ENCODE measurements around the gene CHRND. TPM values are rescaled to one million over a fixed set of nuclear protein-coding genes. Genes with fewer than 3 reads are reported as not detected.

Gene CHRND
- total RNA-seq, 1 donor from 2014 or later: not detected

DNA sequence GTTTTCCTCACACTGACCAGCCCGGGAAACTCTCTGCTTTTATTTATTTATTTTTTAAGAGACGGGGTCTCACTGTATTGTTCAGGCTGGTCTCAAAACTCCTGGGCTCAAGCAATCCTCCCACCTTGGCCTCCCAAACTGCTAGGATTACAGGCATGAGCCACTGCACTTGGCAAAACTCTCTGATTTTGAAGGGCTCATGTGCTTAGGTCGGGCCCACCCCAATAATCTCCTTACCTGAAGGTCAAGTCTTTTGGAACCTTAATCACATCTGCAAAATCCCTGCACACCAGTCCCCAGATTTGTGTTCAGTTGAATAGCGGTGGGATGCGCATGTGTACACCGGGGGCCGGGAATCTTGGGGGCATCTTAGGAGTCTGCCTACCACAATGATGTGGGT lies 30.7 kb upstream of the CHRND start:
- no peak overlapping the region for H3K4me3 Mint-ChIP-seq (ENCODE audit: unreplicated experiment)
- no peaks in the 10 kb centered on the region for H3K4me1 Mint-ChIP-seq (ENCODE audit: unreplicated experiment)
- H3K27ac Mint-ChIP-seq (ENCODE audit: unreplicated experiment): no peak overlapping the region
- H3K36me3 Mint-ChIP-seq (ENCODE audit: low read depth, unreplicated experiment): no peaks in the 10 kb centered on the region
- no peak for TF ChIP-seq CTCF (IDR thresholded peaks at IDR 0.05; ENCODE audit: unreplicated experiment)
- DNase-seq (ENCODE audit: low spot score): no peak
- no peaks in the 10 kb centered on the region for H3K9me3 Mint-ChIP-seq (ENCODE audit: unreplicated experiment)
- H3K27me3 Mint-ChIP-seq (ENCODE audit: unreplicated experiment): peaks cover 8% of the 10 kb centered on the region

- DNase-seq (ENCODE audit: low spot score): no peak
- H3K4me1 Mint-ChIP-seq (ENCODE audit: unreplicated experiment): no peaks in the 10 kb centered on the region
- H3K4me3 Mint-ChIP-seq (ENCODE audit: unreplicated experiment): no peak overlapping the region
- no peaks in the 10 kb centered on the region for H3K36me3 Mint-ChIP-seq (ENCODE audit: low read depth, unreplicated experiment)
- no peak overlapping the region for H3K27ac Mint-ChIP-seq (ENCODE audit: unreplicated experiment)
- no peaks in the 10 kb centered on the region for H3K9me3 Mint-ChIP-seq (ENCODE audit: unreplicated experiment)
- H3K27me3 Mint-ChIP-seq (ENCODE audit: unreplicated experiment): peaks cover 10% of the 10 kb centered on the region
- no peak for TF ChIP-seq CTCF (IDR thresholded peaks at IDR 0.05; ENCODE audit: unreplicated experiment)
These were observed 29.3 kb upstream of the CHRND start for GRCh38 chr2:232496501-232497270.

DNA sequence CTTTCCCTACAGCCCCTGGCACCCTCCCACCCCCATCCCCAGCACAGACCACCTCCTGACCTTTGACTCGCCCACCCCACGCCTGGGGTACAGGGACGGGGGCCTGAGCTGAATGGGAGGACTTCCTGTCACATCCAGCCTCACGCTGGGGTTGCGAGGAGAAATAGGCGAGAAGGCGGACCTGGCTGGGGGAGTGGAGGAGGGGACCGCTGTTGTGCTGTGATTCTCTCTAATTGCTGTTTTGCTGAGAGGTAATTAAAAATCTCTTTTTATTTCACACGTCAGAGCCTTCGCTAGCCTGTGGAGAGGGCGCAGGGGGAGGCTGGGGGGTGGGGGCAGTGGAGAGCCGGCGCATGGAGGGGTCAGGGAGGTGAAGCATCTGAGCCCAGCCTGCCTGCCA lies 28.6 kb upstream of the CHRND start:
- Mint-ChIP-seq H3K4me3 (ENCODE audit: unreplicated experiment) (no peak overlapping the region), H3K36me3 (ENCODE audit: low read depth, unreplicated experiment) (no peaks in the 10 kb centered on the region), H3K27ac (ENCODE audit: unreplicated experiment) (no peak overlapping the region), H3K4me1 (ENCODE audit: unreplicated experiment) (no peaks in the 10 kb centered on the region), H3K27me3 (ENCODE audit: unreplicated experiment) (peaks cover 8% of the 10 kb centered on the region), H3K9me3 (ENCODE audit: unreplicated experiment) (no peaks in the 10 kb centered on the region)
- DNase-seq (ENCODE audit: low spot score): no peak
- no peak for TF ChIP-seq CTCF (IDR thresholded peaks at IDR 0.05; ENCODE audit: unreplicated experiment)

GRCh38 chr2:232498452-232498851 lies 27.5 kb upstream of the CHRND start:
- H3K27ac Mint-ChIP-seq (ENCODE audit: unreplicated experiment): no peak overlapping the region
- H3K9me3 Mint-ChIP-seq (ENCODE audit: unreplicated experiment): no peaks in the 10 kb centered on the region
- no peaks in the 10 kb centered on the region for H3K4me1 Mint-ChIP-seq (ENCODE audit: unreplicated experiment)
- H3K27me3 Mint-ChIP-seq (ENCODE audit: unreplicated experiment): peaks cover 8% of the 10 kb centered on the region
- no peak for DNase-seq (ENCODE audit: low spot score)
- TF ChIP-seq CTCF (IDR thresholded peaks at IDR 0.05; ENCODE audit: unreplicated experiment): no peak
- H3K36me3 Mint-ChIP-seq (ENCODE audit: low read depth, unreplicated experiment): no peaks in the 10 kb centered on the region
- H3K4me3 Mint-ChIP-seq (ENCODE audit: unreplicated experiment): no peak overlapping the region

- Mint-ChIP-seq H3K9me3 (ENCODE audit: unreplicated experiment) (no peaks in the 10 kb centered on the region), H3K27me3 (ENCODE audit: unreplicated experiment) (peaks cover 14% of the 10 kb centered on the region), H3K4me1 (ENCODE audit: unreplicated experiment) (no peaks in the 10 kb centered on the region), H3K36me3 (ENCODE audit: low read depth, unreplicated experiment) (no peaks in the 10 kb centered on the region), H3K27ac (ENCODE audit: unreplicated experiment) (no peak overlapping the region), H3K4me3 (ENCODE audit: unreplicated experiment) (no peak overlapping the region)
- TF ChIP-seq CTCF (IDR thresholded peaks at IDR 0.05; ENCODE audit: unreplicated experiment): no peak
- no peak for DNase-seq (ENCODE audit: low spot score)
These were observed 24.6 kb upstream of the CHRND start for GRCh38 chr2:232501331-232501771.

All from endothelial cell (in vitro differentiated cells).